Adrenal gland (tissue), 12 donors: Measurements from ENCODE around the gene MYCBP2. TPM values are rescaled to one million over a fixed set of nuclear protein-coding genes. Genes with fewer than 3 reads are reported as not detected.

Experiments
- DNase-seq, 7 donors: peaks; one replicate each; pipeline ENCODE4 v3.0.0-alpha.2; 2019 to 2020
- H3K27ac ChIP-seq, 5 donors: fragments of 200-600 bp; sonication (generic) in 4 of 5; 1 replicate in 3 of 5; 2 replicates in 2 of 5; pipeline versions ENCODE4 v1.5.1 to v1.8.0; 2016 to 2020; ENCODE audit warnings: mild to moderate bottlenecking in 1 of 5
- H3K27me3 ChIP-seq: fragments of 200-600 bp; 2 replicates; pipeline ENCODE4 v1.8.0; 2021
- H3K36me3 ChIP-seq, 2 donors: fragments of 200-600 bp; replicated peaks in 1 of 2; 1 replicate in 1 of 2; 2 replicates in 1 of 2; pipeline versions ENCODE4 v1.5.1 to v1.8.0; 2018 to 2022
- H3K4me1 ChIP-seq, 2 donors: fragments of 200-600 bp; replicated peaks in 1 of 2; 1 replicate in 1 of 2; 2 replicates in 1 of 2; pipeline versions ENCODE4 v1.5.1 to v1.8.0; 2018 to 2021
- H3K4me3 ChIP-seq, 4 donors: fragments of 200-600 bp; sonication (generic) in 3 of 4; one replicate each; pipeline ENCODE4 v1.5.1; 2016 to 2018
- H3K9me3 ChIP-seq, 3 donors: fragments of 200-600 bp; sonication (generic) in 1 of 3; replicated peaks in 1 of 3; 1 replicate in 2 of 3; 2 replicates in 1 of 3; pipeline versions ENCODE4 v1.5.1 to v1.8.0; 2016 to 2021
- POLR2A ChIP-seq, 2 donors: fragments of 450-650 bp; IDR thresholded peaks; one replicate each; pipeline ENCODE4 v1.6.1; 2017; ENCODE audit warnings: antibody characterized with exemption in 2 of 2, mild to moderate bottlenecking in 2 of 2, moderate library complexity in 1 of 2
- WGBS, 4 donors: extraction: QIAGEN DNeasy Blood & Tissue Kit in 2 of 4; methylation state at CpG; one replicate each; pipeline versions ENCODE4 v1.1.5 to v1.1.7; 2013 to 2017; 5-methylcytosine and 5-hydroxymethylcytosine counted together
- intact Hi-C, 2 donors: fragments of 100-400 bp; cut with DNase I; formaldehyde crosslinking; loops; one replicate each; pipeline versions ENCODE4 v1.14.1 to v1.15.0; 2022 to 2023
- polyA plus RNA-seq, 3 donors: library from polyadenylated mRNA; stranded (reverse); fragments of 200-250 nt in 2 of 3; fragments of 350-450 nt in 1 of 3; fragmentation: Illumina TruSeq in 1 of 3; extraction: RNeasy Lipid Tissue Mini Kit (QIAGEN cat#74804) in 1 of 3; gene quantifications; one replicate each; pipeline ENCODE4 v1.2.3, GENCODE V29; 2013 to 2014
- total RNA-seq, 9 donors: library from RNA; depleted of rRNA in 4 of 9; stranded (reverse); fragments of >200 nt in 4 of 9; fragments of 120-200 nt in 1 of 9; fragmentation: NEBNext Ultra II Directional in 1 of 9; extraction: Animal tissue kit (Norgen Biotek cat#: 25700) in 1 of 9; gene quantifications; one replicate each; pipeline versions ENCODE4 v1.1.0 to v1.2.4, GENCODE V29; 2013 to 2023
- TF ChIP-seq, protein P1 (sequence below), 6 experiments: fragments of 450-650 bp in 4 of 6; fragments of 200-600 bp in 2 of 6; sonication (generic) in 1 of 6; IDR thresholded peaks; 1 replicate in 5 of 6; 2 replicates in 1 of 6; pipeline versions ENCODE4 v1.5.1 to v1.8.0; 2016 to 2021; ENCODE audit warnings: antibody characterized with exemption in 6 of 6, mild to moderate bottlenecking in 2 of 6, moderate library complexity in 1 of 6
- donor health status: healthy with polysubstance abuse.
- donor health status: Bipolar disorder and iron deficiency.
- donor health status: DM: yes; HTN: yes; CAD: no.
- donor health status: DM: no; HTN: no; CAD: no.
- donor health status: DM: no; HTN: no; CAD: no.
- donor health status: DM: yes; HTN: yes; CAD: no.

MYCBP2 gene
- total and polyA plus RNA-seq, 12 donors, result 28.7 to 126 (median 68.8) TPM

DNA sequence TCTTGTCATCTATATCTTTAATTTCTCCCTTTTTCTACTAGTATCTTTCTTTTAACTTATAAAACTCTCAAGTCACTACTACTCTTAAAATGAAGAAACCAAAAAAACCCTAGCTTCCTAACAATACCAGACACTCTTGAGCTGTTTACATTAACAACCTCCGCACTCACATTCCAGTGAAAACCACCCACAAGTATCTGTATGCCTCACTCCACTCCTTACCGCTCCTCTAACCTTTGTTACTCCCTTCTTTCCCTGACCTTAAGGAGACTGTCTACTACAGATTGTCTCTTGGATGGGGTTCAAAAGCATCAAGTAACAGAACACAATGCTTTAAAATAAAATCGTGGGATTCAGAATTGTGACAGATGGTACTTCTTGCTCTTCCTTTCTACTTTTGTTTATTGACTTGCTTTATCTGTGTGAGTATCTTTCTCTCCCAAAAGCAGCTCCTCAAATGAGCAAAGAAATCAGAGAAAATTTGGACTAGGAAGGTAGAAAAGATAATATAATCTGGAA is 189.9 kb downstream of the MYCBP2 start:
- DNase-seq, result no peak
- Histone ChIP-seq H3K27me3 (no peaks in the 10 kb centered on the region), H3K4me1 (no peaks in the 10 kb centered on the region), H3K4me3 (no peak overlapping the region), H3K36me3 (peaks cover 0 to 23% of the 10 kb centered on the region in 2 donors), H3K27ac (no peak overlapping the region), H3K9me3 (no peaks in the 10 kb centered on the region)
- TF ChIP-seq, protein P1, sequence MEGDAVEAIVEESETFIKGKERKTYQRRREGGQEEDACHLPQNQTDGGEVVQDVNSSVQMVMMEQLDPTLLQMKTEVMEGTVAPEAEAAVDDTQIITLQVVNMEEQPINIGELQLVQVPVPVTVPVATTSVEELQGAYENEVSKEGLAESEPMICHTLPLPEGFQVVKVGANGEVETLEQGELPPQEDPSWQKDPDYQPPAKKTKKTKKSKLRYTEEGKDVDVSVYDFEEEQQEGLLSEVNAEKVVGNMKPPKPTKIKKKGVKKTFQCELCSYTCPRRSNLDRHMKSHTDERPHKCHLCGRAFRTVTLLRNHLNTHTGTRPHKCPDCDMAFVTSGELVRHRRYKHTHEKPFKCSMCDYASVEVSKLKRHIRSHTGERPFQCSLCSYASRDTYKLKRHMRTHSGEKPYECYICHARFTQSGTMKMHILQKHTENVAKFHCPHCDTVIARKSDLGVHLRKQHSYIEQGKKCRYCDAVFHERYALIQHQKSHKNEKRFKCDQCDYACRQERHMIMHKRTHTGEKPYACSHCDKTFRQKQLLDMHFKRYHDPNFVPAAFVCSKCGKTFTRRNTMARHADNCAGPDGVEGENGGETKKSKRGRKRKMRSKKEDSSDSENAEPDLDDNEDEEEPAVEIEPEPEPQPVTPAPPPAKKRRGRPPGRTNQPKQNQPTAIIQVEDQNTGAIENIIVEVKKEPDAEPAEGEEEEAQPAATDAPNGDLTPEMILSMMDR (IDR thresholded peaks at IDR 0.05), result no peak
- TF ChIP-seq POLR2A (IDR thresholded peaks at IDR 0.05), result no peak
- intact Hi-C loops, result no loop called here
- 70 to 81% (median 81%) methylated on average over 3 of the region's 3 CpGs for WGBS, 4 donors

DNA sequence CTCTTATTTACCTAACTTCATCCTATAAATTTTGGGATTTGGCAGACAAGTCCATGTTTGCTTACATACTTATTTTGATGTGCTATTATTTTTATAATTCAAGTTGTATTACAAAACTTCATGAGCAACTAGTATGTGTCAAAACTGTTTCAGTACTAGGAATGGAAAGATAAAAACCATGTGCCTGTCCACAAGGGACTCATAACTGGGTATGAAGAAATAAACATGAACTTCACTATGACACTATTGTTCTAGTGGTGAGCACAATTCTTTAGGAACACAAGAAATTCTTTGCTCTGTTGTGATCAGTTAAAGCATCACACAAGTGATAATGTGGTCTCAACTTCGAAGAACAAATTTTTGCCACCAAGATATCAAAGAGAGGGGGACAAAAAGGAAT is 202.5 kb downstream of the MYCBP2 start:
- H3K36me3 ChIP-seq, result peaks cover 0 to 4% of the 10 kb centered on the region in 2 donors
- 88 to 100% (median 95%) methylated on average over 1 of the region's 1 CpG for WGBS, 4 donors

DNA sequence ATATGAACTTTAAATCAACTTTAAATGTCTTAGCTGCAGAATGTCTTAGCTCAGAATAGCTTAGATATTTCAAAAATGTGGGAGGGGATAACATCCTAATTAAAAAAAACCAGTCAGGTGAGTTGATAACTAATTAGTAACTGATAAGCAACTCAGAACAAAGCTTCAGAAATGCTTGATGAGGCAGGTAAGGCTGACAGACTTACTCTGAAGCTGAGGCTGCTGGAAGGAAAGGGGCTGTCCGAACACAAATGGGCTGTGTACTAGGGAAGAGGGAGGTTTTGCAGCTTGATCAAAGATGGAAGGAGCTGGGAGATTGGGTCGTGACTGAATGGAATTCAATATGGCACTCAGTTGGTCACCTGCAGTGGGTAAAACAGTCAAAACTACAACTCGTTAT is 208.8 kb downstream of the MYCBP2 start:
- Histone ChIP-seq H3K4me3 (no peak overlapping the region), H3K27ac (no peak overlapping the region), H3K36me3 (peaks cover 0 to 12% of the 10 kb centered on the region in 2 donors), H3K9me3 (no peaks in the 10 kb centered on the region), H3K4me1 (no peaks in the 10 kb centered on the region), H3K27me3 (no peaks in the 10 kb centered on the region)
- 94 to 97% (median 95%) methylated on average over 3 of the region's 3 CpGs for WGBS, 4 donors
- TF ChIP-seq POLR2A (IDR thresholded peaks at IDR 0.05), result no peak
- TF ChIP-seq, protein P1 (IDR thresholded peaks at IDR 0.05), result no peak
- DNase-seq, result no peak
- intact Hi-C loops, result no loop called here

More for the DNA sequence above, 202.5 kb downstream of the MYCBP2 start:
- Histone ChIP-seq H3K27ac (no peak overlapping the region), H3K27me3 (no peaks in the 10 kb centered on the region), H3K9me3 (peaks cover 0 to 5% (median 0%) of the 10 kb centered on the region in 3 donors), H3K4me3 (no peak overlapping the region), H3K4me1 (peaks cover 0 to under 1% of the 10 kb centered on the region in 2 donors)
- DNase-seq, result no peak
- TF ChIP-seq POLR2A (IDR thresholded peaks at IDR 0.05), result no peak
- TF ChIP-seq, protein P1 (IDR thresholded peaks at IDR 0.05), result no peak
- intact Hi-C loops, result no loop called here

DNA sequence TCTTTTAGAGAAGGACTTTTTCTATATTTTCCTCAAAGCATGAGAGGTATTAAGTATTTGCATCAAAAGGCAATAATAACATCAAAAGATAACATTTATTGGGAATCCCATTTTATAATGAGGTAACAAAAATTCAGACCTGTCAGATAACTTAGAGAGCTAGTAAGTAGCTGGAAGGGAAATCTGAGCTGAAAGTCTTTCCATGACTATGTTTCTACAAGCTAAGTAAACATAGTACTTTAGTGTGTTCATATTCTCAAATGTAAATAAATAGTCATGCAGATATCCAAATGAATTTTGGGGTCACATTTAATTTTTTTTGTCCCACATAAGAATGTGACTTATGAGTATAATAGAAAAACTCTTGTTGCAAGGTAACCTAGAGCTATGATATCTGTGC is 212.6 kb downstream of the MYCBP2 start:
- Histone ChIP-seq H3K9me3 (no peaks in the 10 kb centered on the region), H3K27me3 (no peaks in the 10 kb centered on the region), H3K4me1 (no peaks in the 10 kb centered on the region), H3K36me3 (peaks cover 0 to 7% of the 10 kb centered on the region in 2 donors), H3K4me3 (no peak overlapping the region), H3K27ac (no peak overlapping the region)
- intact Hi-C loops, result no loop called here
- no peak for DNase-seq
- TF ChIP-seq, protein P1 (IDR thresholded peaks at IDR 0.05), result no peak
- no peak for TF ChIP-seq POLR2A (IDR thresholded peaks at IDR 0.05)
